ENCODE measurements around the gene MTMR6.
A peak's percentile ranks its signal among the peaks of the same experiment; 100 is the strongest.

Gene MTMR6

DNA sequence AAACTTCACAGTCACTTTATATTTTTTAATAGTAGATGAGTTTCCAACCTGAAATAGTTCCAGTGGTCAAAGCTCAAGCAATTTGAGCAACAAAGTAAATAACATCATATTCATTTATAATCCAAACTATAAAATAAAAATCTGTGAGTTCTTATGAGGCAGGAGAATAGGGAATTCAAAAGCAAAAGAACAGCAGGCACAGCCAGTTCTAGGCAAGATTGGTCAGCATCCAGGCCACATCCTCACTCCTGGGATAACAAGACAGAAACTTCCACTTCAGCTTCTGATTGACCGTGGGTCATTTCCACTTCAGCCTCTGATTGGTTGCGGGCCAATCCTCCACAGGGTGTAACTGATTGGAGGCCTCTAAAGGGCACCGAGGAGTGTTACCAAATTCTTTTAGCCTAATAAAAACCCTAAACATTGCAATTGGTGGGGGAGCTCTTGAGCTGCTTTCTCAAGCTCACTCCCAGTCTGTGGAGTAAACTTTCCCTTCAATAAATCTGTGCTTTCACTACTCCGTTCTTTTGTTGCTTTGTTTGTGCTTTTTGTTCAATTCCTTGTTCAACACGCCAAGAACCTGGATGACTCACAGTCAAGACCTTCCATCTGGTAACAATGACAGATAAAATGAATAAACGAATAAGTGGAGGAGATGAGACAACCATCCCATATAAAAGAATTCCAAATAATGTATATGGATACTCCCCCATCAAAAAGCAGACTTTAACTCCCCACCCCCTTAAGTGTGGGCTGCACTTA, 72.6 kb downstream of the MTMR6 start:
- peak; percentile 1 for DNase-seq

DNA sequence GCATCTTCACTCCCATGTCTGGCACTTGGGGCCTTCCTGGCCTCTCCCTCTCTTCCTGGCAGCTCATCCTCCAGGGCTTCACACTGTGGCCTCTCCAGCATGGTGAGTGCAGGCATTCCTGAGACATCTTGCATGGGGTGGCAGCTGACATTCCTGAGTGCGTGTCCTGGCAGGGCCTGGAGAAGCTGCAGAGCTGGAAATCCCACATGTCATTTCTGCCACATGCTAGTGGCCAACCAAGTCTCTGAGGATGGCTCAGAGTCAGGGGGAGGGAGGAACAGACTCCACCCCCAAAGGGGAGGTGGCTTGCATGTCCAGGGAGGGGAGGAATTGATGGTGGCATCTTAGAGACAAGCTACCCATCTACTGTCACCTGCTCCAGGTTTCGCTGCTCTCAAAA, 73.6 kb downstream of the MTMR6 start:
- DNase-seq = no peak

DNA sequence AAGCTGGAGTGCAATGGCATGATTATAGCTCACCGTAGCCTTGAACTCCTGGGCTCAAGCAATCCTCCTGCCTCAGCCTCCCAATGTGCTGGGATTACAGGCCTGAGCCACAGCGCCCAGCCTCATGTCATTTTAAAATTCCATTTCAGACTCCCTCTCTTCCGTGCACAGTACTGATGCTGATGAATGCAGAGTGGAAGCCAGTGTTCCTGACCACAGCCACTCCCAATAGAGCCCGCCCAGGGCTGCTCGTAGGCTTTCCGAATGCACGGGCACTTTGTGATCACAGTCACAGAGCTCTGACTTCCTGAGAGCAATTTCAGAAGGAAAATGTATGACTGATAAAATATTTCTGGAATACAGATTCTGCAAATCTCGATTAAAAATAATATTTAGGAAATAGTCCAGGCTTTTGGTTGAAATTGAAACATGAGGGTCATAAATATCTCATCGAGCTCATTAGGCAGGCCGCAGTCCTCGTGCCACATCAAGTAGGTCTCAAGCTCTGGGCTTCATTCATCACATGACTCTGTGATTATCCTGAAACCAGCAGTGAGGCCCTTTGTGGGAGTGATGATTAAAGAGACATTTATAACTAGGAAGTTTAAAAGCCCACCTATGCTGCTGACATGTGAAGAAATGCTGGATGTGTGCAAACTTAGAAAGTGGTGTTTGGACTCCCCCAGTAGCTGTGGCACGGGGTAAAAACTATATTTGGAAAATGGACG, 76.3 kb downstream of the MTMR6 start:
- no peak for DNase-seq

DNA sequence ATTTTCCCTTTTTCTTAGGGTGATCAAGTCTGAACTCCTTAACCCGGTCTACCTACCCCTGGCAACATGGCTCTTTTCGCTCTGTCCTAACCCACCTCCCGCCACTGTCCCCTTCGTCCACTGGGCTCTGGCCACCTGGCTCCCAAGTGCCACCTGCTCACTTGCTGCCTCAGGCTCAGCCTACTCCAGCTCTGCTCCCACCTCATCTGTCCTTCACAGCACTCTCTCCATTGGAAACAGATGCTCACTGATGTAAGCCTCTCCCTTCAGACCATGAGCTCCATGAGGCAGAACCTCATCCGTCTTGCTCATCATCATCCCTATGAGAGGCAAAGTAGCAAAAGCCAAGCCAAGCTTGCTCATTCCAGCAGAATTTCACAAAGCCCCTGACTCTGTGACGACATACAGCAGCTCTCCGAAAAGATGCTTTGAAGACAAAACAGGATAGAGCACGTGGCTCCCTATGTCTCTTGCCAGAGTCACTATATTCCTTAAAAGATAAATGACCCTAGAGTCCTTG, 79.9 kb downstream of the MTMR6 start:
- no peak for DNase-seq

DNA sequence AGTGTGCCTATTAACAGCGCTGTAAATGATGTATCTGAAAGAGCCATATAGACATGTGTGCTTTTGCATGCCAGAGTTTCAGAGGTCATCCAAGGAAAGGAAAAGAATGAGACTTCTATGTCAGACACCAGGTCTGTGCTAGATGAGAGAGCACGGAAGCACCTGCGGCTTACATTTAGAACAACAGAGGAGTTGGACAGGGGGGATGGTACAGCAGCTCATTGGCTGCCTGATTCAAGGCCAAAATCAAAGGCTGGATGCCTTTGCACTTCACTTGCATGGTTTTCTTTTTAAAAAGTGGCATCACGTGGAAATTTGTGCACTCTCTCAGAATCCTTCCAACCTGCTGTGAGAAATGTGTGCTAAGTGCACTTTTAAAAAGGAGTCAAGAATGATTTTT, 82.4 kb downstream of the MTMR6 start:
- DNase-seq = no peak

DNA sequence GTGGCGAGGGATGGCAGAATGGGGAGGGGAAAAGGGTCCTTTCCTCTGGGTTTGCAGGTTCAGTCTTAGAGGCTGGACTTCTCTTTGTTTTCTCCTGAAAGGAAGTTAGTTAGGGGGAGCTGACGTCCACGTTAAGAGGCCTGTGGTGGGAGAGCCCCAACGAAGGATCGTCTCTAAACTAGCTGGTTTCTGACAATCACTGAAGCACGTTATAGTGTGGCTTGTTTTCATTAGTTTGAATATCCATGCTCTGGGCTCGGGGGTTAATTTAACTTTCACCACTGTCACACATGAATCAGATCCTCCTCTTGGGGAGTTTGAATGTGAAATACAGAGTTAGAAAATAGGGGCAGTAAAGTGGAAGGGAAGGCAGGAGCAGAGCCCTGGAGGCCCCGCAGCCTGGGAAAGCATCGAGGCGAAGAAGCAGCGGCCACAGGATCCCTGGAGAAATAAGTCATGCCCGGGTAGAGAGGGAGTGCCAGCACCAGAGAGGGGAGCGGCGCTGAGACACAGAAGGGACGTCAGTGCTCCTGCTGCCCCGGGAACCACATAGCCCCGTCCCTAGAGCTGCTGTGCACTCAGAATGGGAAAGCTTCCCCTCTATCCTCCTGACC, 84.1 kb downstream of the MTMR6 start:
- DNase-seq = no peak

DNA sequence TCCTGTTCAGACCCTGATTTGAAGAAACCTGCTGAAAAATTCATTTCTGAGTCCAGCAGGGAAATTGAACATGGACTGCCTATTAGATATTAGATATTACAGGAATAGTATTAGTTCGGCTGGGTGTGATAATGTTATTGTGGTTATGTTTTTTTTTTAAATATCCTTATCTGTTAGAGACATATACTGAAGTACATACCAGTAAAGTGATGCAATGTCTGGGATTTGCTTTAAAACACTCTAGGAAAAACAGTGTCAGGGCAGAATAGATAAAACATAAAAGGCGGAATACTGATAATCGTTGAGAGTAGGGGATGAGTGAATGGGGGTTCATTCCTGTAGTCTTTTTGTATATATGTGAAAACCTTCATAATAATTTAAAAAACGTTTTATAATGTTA, 86.5 kb downstream of the MTMR6 start:
- DNase-seq = no peak

DNA sequence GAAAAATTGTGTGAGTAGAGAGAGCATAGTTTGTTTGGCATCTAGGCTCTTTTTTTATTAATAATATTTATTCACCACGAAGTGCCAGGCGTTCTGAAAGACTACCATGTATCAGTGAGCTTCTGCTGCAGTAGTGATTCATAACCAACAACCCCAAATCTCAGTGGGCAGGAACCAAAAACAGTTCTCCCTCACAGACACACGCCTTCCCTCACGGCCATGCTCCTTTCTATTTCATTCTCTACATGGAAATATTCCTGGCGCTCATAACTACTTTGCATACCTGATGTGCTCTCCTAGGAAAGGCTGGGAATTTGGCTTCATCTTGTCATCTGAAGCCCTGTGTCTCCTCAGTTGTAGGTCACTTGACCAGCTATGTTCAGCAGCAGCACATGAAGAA, 88.6 kb downstream of the MTMR6 start:
- DNase-seq = no peak

DNA sequence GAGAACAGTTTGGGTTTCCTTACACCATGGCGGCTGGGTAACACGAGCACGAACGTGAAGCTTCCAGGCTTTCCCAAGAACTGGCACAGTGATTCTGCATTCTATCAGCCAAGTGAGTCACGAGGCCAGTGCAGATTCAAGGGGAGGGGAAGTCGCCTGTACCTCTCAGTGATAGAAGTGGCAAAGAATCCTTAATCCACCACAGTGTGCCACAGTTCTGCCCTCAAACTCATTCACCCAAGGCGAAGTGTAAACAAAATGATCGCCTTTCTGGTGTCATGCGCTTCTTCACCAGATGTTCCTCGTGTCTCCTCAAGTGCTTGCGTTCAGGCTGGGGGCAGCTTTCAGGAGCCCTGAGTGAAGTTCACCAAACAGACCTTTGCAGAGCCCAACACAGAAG, 90.3 kb downstream of the MTMR6 start:
- DNase-seq = no peak
